C1 segment of cervical spinal cord (tissue), 14 donors: ENCODE results near the gene HCFC1.

Experiments
- DNase-seq, 14 donors: peaks; one replicate each; lab custom pipeline; 2025; lab: John Stamatoyannopoulos, UW

Gene HCFC1

GRCh38 chrX:153941336-153942252 is 30.0 kb downstream of the HCFC1 start:
- no peak for DNase-seq

DNA sequence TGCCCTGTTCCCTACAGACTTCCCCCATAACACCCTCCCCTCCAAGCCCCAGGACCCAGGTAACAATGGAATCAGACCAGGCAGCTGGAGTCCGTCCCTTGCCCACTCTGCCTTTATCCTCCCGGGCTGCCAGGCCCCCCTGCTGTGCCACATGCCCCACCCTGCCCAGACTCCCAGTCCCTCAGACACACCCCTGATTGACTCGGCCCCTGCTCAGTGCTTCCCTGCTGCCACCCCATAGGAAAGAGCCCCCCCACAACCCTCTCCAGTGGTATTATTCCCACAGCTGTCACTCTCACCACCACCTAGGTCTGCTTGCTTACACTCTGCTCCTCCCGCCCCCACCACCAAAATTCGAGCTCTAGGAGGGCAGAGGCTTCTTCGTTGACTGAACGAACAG is 32.0 kb downstream of the HCFC1 start:
- DNase-seq = no peak

GRCh38 chrX:153938226-153938786 is 33.3 kb downstream of the HCFC1 start:
- DNase-seq = no peak

GRCh38 chrX:153937056-153937455 is 34.6 kb downstream of the HCFC1 start:
- no peak for DNase-seq

DNA sequence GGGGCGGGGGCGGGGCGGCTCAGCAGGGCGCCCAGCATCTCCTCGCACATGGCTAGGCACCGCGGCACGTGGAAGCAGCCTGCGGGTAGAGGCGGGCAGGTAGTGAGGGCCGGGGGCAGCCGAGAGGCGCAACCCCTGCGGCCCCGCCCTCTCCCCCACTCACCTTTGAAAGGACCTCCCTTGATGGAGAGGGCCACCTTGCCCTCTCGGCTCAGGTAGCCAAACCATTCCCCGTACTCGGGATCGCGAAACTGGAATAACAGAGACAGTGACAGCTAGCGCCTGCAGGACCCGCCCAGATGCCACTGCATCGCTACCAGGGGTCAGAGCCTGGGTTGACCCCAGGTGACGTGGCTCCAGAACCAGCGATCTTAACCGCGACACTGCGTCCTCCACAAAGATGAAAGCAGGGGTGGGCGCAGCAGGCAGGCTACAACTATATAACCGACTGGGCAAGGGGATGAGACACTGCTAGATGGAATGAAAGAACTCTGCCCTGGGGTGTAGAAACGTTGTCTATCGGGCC is 36.2 kb downstream of the HCFC1 start:
- no peak for DNase-seq

DNA sequence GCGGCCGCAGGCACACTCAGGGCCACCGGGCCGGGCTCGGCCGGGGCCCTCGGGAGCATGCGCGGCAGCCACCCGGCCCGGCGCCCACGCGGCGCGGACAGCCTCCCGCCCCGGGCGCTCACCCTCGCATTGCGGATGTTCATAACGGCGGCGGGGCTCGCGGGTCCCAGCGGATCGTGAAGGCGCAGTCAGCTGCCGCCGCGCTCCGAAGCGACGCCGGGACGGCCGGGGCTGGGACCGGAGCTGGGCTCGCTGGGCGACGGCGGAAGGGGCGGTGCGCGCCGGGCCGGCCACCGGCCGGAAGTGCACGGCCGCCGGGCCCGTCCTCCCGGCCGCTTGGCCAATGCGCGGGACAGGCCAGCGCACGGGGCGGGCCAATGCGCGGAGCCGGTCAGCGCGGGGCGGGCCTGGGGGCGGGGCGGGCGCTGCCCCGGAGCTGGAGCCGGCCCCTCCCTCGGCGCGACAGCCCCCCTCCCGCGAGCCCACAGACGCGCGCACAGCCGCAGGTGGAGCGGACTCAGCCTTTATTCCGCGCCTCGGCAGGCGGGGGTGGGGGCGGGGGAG is 36.8 kb downstream of the HCFC1 start, which contains the start of gene NAA10:
Gene NAA10, minus strand, starts transcription at position 276 of the 564 bp plus-strand sequence. Its CDS starts 133 bp downstream, at position 143.
- DNase-seq = peak in 10 of 14 donors; percentile 19 to 84 (median 40)

- no peak for DNase-seq
Observed at GRCh38 chrX:153934148-153934761, 37.4 kb downstream of the HCFC1 start.

- DNase-seq = no peak
Observed at GRCh38 chrX:153933748-153934147, 37.9 kb downstream of the HCFC1 start.

DNA sequence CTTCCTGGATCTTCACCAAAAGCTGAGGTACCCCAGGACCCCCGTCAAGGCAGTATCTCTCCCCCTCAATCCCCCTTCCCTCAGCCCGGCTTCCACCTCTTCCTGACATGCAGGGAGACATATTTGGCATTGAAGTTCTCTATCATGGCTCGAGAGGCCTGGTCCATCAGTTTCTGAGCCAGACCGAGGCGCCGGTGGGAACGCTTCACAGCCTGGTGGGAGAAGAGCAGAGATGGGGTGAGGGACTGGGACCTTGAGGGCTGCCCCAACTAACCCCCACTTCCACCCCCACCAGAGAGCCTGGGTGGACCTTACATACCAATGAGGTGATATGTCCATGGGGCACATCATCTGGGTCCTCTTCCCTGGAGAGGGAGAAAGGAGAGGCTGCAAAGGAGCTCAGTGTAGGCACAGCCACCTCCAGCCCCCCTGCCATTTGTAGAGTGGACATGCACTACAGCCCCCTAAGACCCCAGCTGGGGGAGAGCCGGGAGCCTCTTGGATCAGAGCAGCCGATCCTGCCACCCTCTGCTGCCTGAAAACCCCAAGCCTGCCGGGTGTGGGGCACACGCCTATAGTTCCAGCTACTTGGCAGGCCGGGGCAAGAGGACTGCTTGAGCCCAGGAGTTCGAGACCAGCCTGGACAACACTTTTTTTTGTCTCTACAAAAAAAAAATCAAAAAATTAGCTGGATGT is 39.2 kb downstream of the HCFC1 start:
- DNase-seq = no peak

GRCh38 chrX:153931748-153932147 is 39.9 kb downstream of the HCFC1 start:
- no peak for DNase-seq

- DNase-seq = no peak
Observed at GRCh38 chrX:153931151-153931550, 40.5 kb downstream of the HCFC1 start.

DNA sequence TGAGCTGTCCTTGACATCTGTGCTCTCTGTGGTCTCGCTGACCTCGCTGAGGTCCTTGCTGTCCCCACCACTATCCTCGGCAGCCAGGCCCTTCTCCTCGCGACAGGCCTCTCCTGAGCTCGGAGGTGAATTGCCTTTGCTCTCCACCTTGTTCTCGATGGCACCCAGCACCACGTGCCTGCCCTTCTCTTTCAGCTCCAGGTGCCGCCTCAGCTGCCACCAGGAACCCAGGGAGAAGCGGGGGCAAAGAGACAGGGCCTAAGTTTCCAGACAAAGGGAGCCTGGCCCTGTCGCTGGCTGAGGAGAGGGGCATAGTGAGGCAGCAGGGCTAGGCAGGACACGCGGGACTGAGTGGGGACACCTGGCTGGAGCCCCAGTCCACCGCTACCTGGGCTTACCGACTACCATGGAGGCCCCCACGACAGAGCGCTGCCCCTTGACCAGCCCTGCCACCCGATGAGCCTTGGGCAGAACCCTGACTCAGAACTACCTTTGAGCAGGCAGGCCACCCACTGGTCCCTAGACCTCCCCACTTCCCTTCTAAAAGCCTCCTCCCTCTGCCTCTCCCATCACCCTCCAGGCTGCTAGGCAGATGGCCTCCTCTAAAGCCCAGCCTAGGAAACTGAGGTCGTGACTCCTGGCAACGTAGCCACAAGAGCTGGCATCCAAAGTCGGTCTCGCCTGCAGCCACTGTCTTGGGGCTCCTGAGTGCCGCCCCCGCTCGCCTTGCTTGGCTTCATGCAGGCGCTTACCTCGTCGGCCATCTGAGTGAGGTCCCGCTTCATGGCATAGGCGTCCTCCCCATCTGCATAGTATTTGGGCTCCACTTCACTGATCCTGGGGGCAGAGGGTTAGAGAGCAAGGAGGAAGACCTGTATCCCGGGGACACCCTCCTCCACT is 41.4 kb downstream of the HCFC1 start:
- no peak for DNase-seq

- no peak for DNase-seq
Observed at GRCh38 chrX:153929576-153929975, 42.0 kb downstream of the HCFC1 start.

GRCh38 chrX:153928846-153929245 is 42.8 kb downstream of the HCFC1 start:
- no peak for DNase-seq

- peak; percentile 50 to 97 (median 92) for DNase-seq
Observed at GRCh38 chrX:153927922-153928760, 43.5 kb downstream of the HCFC1 start.

DNA sequence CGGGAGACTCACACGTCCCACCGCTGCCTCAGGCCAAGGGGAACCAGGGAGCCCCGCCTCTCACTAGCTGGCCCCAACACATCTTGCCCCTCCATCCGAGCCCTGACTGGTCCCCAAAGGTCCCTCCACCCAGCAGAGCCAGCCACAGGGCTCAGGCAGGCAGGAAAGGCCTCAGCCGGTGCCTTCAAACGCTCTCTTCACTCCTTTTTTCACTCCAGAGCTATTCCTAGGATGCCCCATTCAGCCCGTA is 44.0 kb downstream of the HCFC1 start:
- no peak for DNase-seq

DNA sequence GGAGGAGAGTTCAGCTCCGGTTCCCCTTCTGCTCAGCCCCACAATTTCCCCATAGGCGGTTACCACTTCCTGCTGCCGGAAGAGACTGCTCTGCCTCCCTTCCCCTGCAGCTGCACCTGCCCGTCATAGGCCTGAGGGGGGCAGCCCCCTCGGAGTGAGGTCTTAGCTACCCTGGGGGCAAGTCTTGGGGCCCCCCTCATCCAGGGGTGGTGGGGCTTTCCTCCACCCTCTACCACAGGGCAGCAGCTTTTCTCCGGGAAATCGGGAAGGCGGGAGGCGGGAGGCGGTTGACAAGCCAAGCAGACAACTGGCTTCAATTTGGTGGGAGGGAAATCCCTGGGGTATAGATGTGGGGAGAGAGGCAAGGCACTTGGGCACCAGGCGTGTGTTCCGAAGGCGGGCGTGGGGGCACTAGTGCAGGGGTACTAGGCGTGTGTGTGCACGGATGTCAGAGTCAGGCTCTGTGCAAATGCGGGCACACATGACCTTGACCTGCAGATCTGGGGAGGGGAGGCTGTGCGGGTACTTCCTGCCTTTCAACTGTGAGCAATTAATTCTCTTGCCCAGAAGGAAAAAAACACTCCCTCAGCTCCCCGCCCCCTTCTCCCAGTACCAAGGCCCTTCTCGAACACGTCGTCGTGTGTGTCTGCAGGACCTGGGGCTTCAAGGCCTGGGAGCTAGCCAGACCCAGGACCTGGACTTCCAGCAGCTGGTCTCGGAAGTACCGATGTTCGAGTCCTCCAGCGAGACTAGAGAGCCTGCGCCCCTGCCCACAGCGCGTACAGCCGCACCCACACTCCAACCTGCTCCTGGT is 44.6 kb downstream of the HCFC1 start:
- DNase-seq = peak in 6 of 14 donors; percentile 17 to 53 (median 36)

DNA sequence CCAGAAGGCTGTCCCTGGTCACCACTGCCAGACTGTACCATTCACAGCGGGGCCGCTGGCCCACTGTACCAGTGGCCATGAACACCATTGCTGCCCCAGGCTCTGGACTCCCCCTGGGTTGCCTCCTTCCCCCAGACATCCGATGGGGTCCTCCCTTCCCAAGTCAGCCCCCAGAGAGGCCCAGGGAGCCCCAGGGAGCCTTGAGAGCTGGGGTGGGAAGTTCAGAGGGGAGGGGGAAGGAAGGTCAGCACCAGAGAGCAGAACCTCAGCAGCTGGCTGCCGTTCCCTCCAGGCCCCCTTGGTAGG is 45.1 kb downstream of the HCFC1 start:
- no peak for DNase-seq
